Muscle of back (tissue), 11 donors: ENCODE data around the gene IER2. TPM values are rescaled to one million over a fixed set of nuclear protein-coding genes. Genes with fewer than 3 reads are reported as not detected.
"Not testable (repeated sequence)": the region's sequence is repeated elsewhere in the genome, so short reads cannot be mapped to it uniquely, and the experiment has no call there.

Experiments
- DNase-seq, 3 donors: peaks; one replicate each; pipeline versions ENCODE4 v3.0.0 to v3.0.0-alpha.2; 2013
- polyA plus RNA-seq, 10 donors: library from polyadenylated mRNA; unstranded; fragments of 120-200 nt; gene quantifications; one replicate each; pipeline ENCODE4 v1.2.1, GENCODE V29; 2013; ENCODE audit not compliant: insufficient read length in 10 of 10

Gene IER2
- polyA plus RNA-seq, 10 donors = 28.1 to 171 (median 67.2) TPM

DNA sequence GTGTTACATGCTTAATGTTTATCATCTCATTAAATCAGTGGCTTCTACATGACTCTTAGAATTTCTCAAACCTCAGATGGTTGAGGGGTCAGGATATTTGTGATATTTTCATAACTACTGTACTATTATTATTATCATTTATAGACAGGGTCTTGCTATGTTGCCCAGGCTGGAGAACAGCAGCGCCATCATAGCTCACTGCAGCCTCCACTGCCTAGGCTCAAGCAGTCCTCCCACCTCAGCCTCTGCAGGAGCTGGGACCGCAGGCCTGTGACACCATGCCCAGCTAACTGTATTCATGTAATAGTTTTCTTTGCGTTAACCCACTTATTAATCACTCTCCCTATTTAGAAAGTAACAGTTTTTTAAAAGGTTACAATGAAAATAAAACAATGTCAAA lies 9.5 kb downstream of the IER2 start:
- DNase-seq = no peak

DNA sequence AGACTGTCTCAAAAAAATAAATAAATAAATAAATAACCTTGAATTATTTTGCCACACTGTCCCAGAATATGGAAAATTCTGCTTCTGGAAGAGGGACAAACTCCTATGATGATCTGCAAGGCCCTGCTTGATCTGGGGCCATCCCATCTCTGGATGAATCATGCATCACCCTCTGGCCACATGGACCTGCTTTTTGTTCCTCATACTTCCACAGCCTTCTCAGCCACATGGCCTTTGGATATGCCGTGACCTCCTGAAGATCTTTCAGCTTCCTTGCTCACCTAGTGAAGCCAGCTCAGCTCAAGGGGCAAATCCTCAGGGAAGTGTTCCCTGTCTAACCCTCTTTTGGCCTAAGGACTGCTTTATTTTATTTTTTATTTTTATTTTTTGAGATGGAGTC lies 10.3 kb downstream of the IER2 start:
- DNase-seq = no peak

DNA sequence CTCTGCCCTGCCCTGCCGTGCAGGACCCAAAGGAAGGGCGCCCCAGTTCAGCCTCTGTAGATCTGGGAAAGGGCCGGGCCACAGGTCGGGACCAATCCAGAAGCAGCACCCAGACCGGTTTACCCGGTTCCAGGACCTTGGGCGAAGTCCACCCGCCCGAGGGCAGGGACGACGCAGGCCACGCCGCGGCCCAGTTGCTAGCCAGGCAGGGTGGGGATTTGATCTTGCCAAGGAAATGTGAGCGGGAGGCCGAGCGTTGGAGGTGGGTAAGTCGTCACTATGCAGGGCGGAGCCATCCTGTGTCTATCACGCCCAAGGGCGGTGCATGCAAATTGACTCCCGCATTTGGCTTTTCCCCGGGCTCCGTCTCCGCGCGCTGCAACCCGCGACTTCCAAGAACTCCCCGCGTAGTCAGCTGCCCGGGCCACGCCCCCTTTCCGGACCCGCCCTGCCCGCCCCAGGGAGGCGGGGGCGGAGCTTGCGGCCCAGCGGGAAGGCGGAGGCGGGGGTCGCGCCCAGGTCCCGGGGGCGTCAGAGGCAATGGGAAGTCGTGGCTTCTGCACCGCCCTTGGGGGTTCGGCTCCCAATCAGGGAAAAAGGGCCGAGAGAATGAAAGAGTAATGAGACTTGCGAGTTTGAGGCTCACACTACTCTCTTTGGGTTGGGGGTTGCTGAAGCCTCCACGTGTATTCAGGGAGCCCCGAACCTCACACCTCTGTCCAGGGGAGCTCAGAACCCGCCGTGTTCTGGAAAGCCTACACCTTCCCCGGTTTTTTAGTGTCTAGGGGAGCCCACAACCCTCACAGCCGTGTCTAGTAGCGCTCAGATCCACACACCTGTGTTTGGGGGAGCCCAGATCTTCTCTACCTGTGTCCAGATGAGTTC lies 12.8 kb downstream of the IER2 start:
- DNase-seq = peak; percentile 95 to 97 (median 97)

DNA sequence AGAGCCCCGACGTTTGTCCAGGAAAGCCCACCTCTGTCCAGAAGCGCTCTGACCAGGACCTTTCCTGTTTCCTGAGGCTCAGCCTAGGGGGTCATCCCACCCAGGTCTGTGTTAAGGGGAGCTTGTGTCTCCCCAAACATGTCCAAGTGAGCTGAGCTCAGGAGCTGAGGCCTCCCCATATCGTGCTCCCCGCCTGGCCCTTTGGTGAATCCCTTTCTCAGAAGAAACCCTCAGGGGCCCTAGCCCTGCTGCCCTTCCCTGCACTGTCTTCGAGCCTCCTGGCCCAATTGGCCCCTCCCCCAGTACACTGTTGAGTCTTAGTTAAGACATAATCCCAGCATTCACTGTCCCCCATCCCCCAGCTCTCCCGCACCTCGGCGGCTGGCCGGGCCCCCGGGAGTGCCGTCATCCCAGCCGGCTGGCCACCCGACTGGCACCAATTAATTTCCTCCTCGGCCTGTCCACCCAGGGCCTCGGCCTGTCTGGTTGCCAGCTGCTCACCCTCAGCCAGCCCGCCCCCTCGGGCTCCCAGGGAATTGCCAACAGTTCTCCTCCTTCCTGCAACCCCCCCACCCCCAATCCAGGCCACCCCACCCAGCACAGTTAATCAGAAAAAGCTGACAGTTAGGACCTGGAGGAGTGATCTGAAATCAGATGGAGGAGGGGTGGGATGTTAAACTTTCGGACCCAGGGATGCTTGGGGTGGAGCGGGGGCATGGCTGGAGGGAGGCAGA lies 13.6 kb downstream of the IER2 start:
- DNase-seq = peak; percentile 72 to 90 (median 81)

DNA sequence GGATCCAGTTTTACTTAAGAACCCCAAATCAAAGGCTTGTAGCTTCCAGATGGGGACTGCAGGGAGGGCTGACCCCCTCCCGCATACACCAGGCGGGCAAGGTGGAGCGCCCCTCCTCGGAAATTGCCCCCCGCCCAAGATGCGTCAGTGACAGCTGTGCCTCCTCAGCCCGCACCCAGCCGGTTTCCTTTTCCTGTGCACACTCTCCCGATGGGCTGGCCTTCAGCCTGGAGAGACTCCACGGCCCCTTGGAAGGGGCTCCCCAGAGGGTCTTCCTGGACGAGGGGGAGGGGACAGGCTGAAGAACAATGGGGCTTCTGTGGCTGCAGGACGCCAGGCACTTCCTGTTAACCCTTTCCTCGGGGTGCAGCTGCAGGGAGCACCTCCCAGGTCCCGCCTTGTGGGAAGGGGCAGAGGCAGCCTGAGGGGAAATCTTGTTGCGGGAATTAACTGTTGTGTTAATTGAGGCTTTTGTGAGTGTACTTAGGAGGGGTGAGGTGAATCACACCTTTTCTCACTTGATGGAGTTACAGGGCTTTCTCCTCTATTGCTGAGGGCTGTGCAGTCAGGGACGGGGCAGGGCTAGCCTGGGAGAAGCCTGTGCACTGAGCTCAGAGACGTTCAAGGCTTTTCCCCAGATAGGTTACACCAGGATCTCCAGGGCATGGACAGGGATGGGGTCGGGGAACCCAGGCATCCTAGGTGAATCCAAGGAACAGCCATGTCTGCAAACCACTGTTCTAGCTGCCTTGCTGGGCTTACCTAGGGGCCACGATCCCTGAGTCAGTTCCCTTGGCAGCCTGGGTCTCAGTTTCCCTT lies 14.3 kb downstream of the IER2 start:
- DNase-seq = peak; percentile 53 to 90 (median 71)

DNA sequence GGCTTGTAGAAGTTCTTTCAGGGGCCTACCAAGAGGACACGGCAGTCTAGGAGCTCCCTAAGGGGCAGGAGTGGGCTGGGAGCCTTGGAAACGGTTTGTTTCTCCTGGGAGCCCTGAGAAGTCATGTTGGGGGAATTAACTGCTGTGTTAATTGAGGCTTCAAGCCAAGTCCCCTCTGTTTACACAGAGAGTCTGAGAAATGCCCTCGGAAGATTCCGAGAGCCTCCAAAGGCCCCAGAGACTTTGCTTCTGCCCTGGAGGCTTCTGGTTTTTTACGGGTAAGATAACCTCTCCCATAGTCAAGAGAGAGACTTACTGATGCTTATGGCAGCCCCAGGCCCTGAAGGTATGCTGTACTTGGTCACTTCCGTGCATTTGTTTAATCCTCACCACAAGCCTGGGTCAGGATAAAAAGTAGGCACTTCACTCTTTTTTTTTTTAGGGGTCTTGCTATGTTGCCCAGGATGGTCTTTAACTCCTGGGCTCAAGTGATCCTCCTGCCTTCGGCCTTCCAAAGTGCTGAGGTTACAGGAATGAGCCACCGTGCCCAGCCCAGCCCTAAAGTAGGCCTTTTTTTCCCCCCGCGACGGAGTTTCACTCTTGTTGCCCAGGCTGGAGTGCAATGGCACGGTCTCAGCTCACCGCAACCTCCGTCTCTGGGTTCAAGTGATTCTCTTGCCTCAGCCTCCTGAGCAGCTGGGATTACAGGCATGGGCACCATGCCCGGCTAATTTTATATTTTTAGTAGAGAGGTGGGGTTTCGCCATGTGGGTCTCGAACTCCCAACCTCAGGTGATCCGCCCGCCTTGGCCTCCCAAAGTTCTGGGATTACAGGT lies 15.2 kb downstream of the IER2 start:
- peak in 1 of 3 donors; percentile 18 for DNase-seq

DNA sequence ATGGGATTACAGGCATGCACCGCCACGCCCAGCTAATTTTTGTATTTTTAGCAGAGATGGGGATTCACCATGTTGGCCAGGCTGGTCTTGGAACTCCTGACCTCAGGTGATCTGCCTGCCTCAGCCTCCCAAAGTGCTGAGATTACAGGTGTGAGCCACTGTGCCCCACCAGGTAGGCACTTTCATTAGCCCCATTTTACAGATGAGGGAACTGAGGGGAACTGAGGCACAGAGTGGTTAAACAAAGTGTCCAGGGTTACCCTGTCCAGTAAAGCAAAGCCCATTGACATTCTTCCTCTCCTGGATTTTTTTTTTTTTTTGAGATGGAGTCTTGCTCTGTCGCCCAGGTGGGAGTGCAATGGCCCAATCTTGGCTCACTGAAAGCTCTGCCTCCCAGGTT lies 15.9 kb downstream of the IER2 start:
- not testable (repeated sequence) for DNase-seq

DNA sequence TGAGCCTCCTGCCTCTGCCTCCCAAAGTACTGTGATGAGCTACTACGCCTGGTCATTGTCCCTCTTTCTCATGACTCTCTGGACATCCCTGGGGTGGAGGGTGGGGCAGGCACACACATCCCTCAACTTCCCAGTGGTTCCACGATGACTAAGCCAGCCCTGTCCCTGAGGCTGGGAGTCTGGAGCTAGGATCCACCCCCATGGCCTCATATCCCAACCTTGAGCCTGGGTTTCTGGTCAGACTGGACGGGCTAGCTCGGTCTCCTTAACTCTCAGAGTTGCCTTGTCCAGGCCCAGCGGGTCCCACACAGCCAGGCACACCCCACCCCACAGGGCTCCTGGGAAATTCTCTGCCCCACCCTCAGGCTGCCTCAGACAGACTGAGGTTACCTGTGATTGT lies 19.6 kb downstream of the IER2 start:
- no peak for DNase-seq

DNA sequence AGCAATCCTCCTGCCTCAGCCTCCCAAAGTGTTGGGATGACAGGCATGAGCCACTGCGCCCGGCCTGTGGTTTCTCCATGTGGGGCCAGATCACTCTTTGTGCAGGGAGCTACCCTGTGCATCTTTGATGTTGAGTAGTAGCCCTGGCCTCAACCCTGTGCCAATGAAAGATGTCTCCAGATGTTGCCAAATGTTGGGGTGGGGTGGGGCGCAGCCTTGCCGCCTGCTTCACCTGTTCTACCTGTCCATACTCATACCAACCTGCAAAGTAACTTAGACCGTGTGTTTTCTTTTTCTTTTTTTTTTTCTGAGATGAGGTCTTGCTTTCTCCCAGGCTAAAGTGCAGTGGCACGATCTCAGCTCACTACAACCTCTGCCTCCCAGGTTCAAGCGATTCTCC lies 20.9 kb downstream of the IER2 start:
- DNase-seq = no peak

DNA sequence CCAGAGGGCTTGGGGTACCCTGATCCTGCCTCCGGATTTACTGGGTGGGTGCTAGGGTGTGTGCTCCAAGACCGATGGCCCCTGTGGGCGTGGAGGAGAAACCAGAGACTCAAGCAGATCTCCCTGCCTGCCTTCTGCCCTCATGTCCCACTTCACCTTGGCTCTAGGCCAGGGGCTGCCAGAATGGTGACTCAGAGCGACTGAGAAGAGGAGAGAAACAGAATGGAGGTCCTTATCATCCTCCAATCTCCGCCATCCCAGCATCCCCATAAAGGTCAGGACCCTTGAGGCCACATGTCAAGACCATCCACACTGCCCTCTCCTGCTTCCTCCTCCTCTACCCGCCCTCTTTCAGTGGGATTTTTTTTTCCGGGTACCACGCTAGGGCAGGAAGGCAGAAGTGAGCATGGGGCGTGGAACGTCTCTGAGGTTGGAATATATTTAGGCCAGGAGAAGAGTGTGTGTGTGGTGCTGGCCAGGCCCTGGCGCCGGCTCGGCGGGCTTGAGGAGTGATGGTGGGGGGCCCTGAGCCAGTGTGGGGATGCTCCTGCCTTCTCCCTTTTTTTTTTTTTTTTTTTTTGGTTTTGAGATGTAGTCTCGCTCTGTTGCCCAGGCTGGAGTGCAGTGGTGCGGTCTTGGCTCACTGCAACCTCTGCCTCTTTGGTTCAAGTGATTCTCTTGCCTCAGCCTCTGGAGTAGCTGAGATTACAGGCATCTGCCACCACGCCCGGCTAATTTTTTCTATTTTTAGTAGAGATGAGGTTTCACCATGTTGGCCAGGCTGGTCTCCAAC lies 22.3 kb downstream of the IER2 start:
- DNase-seq = peak in 2 of 3 donors; percentile 50 to 76

DNA sequence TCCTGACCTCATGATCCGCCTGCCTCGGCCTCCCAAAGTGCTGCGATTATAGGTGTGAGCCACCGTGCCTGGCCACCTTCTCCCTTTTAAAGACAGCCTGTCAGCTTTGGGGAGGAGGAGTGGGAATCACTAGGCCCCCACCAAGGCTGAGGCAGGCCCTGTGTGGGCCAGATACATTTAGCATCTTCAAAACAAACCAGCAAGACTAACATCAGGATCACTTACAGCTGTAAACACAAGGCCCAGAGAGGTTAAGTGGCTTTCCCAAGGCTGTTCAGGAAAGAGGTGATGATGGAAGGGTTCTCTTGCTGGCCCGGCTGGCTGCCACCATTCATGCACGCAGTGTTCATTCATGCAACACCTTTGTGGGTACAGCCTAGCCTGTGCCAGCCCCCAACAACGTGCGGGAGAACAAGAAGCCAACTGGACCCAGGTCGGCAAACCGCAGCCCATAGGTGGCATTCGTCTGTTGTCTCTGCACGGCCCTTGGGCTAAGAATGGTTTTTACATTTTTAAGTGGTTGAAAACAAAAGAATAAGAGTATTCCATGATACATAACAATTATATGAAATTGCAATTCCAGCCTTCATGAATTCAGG lies 23.0 kb downstream of the IER2 start:
- no peak for DNase-seq

DNA sequence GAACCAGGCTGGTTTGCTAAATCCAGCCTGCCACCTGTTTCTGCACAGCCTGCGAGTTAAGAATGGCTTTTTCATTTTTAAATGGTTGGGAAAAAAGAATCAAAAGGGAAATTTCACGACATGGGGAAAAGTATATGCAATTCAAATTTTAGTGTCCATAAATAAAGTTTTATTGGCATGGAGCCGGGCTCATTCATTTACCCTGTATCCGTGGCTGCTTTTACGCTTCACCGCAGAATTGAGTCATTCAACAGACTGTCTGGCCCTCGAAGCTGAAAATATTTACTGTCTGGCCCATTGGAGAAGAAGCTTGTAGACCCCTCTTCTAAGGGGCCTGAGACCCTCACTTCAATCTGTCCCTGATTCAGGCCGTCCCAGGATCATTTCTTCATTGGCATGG lies 26.1 kb downstream of the IER2 start:
- DNase-seq = no peak

DNA sequence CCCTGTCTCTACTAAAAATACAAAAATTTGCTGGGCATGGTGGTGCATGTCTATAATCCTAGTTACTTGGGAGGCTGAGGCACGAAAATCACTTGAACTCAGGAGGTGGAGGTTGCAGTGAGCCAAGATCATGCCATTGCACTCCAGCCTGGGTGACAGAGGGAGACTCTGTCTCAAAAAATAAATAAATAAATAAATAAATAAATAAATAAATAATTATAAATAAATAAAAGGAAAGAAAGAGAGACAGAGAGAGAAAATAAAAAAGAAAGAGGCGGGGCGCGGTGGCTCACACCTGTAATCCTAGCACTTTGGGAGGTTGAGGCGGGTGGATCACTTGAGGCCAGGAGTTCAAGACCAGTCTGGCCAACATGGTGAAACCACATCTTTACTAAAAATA lies 27.4 kb downstream of the IER2 start:
- DNase-seq = not testable (repeated sequence)

DNA sequence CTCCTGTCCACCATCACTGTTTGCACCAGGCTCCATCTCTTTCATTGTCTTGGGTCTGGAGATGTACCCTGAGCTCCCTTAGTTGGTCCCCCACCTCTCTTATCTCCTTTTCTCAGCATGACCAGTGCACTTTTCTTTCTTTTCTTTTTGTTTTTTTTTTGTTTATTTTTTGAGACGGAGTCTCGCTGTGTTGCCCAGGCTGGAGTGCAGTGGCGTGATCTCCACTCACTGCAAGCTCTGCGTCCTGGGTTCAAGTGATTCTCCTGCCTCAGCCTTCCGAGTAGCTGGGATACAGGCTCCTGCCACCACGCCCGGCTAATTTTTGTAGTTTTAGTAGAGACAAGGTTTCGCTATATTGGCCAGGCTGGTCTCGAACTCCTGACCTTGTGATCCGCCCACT lies 28.1 kb downstream of the IER2 start:
- DNase-seq = not testable (repeated sequence)

DNA sequence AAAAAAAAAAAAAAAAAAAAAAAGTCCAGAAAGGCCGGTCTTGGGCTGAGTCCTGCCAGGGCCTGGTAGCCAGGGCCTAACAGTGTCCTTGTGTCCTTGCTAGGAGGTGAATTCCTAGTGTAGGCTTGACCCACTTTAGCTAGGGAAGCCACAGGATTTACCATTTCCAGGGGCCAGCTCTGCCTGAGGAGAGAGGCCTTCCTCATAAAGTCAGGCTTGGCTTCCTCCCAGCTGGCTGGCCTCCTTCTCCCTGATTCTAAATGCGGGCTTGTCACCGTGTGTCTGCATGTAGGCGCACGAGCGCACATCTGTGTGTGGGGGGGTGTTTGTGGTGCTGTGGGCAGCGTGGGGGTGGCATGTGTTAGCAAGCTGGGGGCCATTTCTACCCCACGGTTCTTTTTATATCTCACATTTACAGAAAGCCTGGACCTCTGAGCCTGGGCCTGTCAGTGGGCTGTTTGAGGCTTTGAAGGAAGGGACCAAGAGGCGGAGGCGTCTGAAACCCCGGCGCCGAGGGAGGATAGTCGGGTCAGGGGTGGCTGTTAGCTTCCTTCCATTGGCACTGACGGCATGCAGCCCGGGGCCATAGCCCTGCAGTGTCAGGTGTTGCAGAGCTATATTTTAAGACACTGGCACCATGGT lies 31.7 kb downstream of the IER2 start:
- DNase-seq = peak; percentile 76 to 87 (median 79)

DNA sequence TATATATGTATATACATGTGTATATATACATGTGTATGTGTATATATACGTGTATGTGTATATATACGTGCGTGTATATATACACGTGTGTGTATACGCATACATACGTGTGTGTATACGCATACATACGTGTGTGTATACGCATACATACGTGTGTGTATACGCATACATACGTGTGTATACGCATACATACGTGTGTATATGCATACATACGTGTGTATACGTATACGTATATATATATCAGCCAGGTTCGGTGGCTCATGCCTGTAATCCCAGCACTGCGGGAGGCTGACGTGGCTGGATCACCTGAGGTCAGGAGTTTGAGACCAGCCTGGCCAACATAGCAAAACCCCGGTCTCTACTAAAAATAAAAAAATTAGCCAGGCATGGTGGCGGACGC lies 34.7 kb downstream of the IER2 start:
- DNase-seq = not testable (repeated sequence)

DNA sequence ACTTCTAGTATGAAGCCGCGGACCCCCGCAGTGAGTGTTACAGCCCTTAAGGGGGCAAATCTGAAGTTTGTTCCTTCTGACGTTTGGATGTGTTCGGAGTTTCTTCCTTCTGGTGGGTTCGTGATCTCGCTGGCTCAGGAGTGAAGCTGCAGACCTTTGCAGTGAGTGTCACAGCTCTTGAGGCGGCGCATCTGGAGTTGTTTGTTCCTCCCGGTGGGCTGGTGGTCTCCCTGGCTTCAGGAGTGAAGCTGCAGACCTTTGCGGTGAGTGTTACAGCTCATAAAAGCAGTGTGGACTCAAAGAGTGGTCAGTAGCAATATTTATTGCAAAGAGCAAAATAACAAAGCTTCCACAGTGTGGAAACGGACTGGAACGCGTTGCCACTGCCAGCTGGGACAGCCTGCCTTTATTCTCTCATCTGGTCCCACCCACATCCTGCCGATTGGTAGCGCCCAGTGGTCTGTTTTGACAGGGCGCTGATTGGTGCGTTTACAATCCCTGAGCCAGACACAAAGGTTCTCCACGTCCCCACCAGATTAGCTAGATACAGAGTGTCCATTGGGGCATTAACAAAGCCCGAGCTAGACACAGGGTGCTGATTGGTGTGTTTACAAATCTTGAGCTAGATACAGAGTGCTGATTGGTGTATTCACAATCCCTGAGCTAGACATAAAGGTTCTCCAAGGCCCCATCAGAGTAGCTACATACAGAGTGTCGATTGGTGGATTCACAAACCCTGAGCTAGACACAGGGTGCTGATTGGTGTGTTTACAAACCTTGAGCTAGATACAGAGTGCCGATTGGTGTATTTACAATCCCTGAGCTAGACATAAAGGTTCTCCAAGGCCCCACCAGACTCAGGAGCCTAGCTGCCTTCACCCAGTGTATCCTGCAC lies 35.8 kb downstream of the IER2 start:
- DNase-seq = not testable (repeated sequence)

DNA sequence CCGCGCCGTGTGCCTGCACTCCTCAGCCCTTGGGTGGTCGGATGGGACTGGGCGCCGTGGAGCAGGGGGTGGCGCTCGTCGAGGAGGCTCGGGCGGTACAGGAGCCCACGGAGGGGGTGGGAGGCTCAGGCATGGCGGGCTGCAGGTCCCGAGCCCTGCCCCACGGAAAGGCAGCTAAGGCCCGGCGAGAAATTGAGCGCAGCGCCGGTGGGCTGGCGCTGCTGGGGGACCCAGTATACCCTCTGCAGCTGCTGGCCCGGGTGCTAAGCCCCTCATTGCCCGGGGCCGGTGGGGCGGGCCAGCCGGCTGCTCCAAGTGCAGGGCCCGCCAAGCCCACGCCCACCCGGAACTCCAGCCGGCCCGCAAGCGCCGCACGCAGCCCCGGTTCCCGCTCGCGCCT lies 36.5 kb downstream of the IER2 start:
- DNase-seq = not testable (repeated sequence)
